Measurements from ENCODE around the gene TP63.

GRCh38 chr3:189708375-189708774, 77.2 kb downstream of the TP63 start:
- TF ChIP-seq CTCF (IDR thresholded peaks at IDR 0.05) (no peak), ZFX (IDR thresholded peaks at IDR 0.05; ENCODE audit: borderline replicate concordance) (no peak)
